GM12874 (cell line): ENCODE data around the gene PITPNM2.

Source experiments
- CTCF ChIP-seq: IDR thresholded peaks from 2 replicates; pipeline ENCODE4 v1.5.1; 2011; ENCODE audit warnings: low read depth, mild to moderate bottlenecking, control low read depth, low read length, moderate library complexity; ENCODE audit not compliant: insufficient read depth

Gene PITPNM2

GRCh38 chr12:123150275-123150743 lies 581 bp downstream of the PITPNM2 start:
- TF ChIP-seq CTCF = no peak

- no peak for TF ChIP-seq CTCF
These were observed 1.2 kb downstream of the PITPNM2 start for GRCh38 chr12:123149501-123150274.

GRCh38 chr12:123149088-123149487 lies 1.8 kb downstream of the PITPNM2 start:
- TF ChIP-seq CTCF = no peak

- no peak for TF ChIP-seq CTCF
These were observed 2.2 kb downstream of the PITPNM2 start for GRCh38 chr12:123148655-123149054.

- TF ChIP-seq CTCF = no peak
These were observed 2.7 kb downstream of the PITPNM2 start for GRCh38 chr12:123148223-123148622.

- no peak for TF ChIP-seq CTCF
These were observed 5.7 kb downstream of the PITPNM2 start for GRCh38 chr12:123145211-123145610.

- TF ChIP-seq CTCF = no peak
These were observed 7.0 kb downstream of the PITPNM2 start for GRCh38 chr12:123143736-123144461.
